Urinary bladder (tissue), 4 donors: ENCODE results near the gene CDC34. TPM values are rescaled to one million over a fixed set of nuclear protein-coding genes. Genes with fewer than 3 reads are reported as not detected.

Experiments used
- DNase-seq: peaks from one replicate; pipeline ENCODE4 v3.0.0-alpha.2; 2015; ENCODE audit errors: extremely low spot score
- H3K27ac ChIP-seq: one replicate; pipeline ENCODE4 v1.5.1; 2013; ENCODE audit warnings: low read depth, mild to moderate bottlenecking, moderate library complexity
- H3K36me3 ChIP-seq: one replicate; pipeline ENCODE4 v1.6.1; 2013; ENCODE audit warnings: mild to moderate bottlenecking, moderate library complexity; ENCODE audit not compliant: insufficient read depth
- H3K4me1 ChIP-seq: one replicate; pipeline ENCODE4 v1.6.1; 2013; ENCODE audit warnings: mild to moderate bottlenecking, moderate library complexity; ENCODE audit not compliant: insufficient read depth
- H3K4me3 ChIP-seq: one replicate; pipeline ENCODE4 v1.5.1; 2013; ENCODE audit warnings: low read depth, low read length
- WGBS: extraction: QIAGEN DNeasy Blood & Tissue Kit; methylation state at CpG from one replicate; pipeline ENCODE4 v1.1.7; 2013; 5-methylcytosine and 5-hydroxymethylcytosine counted together
- polyA plus RNA-seq: library from polyadenylated mRNA; stranded (reverse); fragments of 200-250 nt; gene quantifications from one replicate; pipeline ENCODE4 v1.2.3, GENCODE V29; 2013
- total RNA-seq: library from RNA; depleted of rRNA; stranded (reverse); fragments of >200 nt; gene quantifications from one replicate; pipeline ENCODE4 v1.2.3, GENCODE V29; 2014
- donor health status: healthy with polysubstance abuse.
- donor health status: healthy.

The CDC34 gene
- total and polyA plus RNA-seq, 2 donors: 30.4 to 89.8 TPM

GRCh38 chr19:506404-507285 is 24.9 kb upstream of the CDC34 start:
- WGBS: 4% methylated on average over 48 of the region's 48 CpGs
- H3K4me1 ChIP-seq: no peaks in the 10 kb centered on the region
- peak; percentile 100 for DNase-seq

GRCh38 chr19:507286-508203 is 24.0 kb upstream of the CDC34 start, which contains the start of gene TPGS1:
TPGS1 (plus strand) TSS chr19:507497; CDS start chr19:507507, 10 bp downstream.
- no peaks in the 10 kb centered on the region for H3K4me1 ChIP-seq
- under 1% methylated on average over 81 of the region's 81 CpGs for whole genome bisulfite sequencing
- peak within 1 kb of the TSS; percentile 76 for H3K27ac ChIP-seq
- H3K4me3 ChIP-seq: peak within 1 kb of the TSS; percentile 91
- H3K36me3 ChIP-seq: no peaks in the 10 kb centered on the region
- DNase-seq: no peak

More at GRCh38 chr19:506404-507285, 24.9 kb upstream of the CDC34 start:
- Histone ChIP-seq H3K4me3 (peak overlapping the region; percentile 91), H3K36me3 (no peaks in the 10 kb centered on the region), H3K27ac (peak overlapping the region; percentile 76)

DNA sequence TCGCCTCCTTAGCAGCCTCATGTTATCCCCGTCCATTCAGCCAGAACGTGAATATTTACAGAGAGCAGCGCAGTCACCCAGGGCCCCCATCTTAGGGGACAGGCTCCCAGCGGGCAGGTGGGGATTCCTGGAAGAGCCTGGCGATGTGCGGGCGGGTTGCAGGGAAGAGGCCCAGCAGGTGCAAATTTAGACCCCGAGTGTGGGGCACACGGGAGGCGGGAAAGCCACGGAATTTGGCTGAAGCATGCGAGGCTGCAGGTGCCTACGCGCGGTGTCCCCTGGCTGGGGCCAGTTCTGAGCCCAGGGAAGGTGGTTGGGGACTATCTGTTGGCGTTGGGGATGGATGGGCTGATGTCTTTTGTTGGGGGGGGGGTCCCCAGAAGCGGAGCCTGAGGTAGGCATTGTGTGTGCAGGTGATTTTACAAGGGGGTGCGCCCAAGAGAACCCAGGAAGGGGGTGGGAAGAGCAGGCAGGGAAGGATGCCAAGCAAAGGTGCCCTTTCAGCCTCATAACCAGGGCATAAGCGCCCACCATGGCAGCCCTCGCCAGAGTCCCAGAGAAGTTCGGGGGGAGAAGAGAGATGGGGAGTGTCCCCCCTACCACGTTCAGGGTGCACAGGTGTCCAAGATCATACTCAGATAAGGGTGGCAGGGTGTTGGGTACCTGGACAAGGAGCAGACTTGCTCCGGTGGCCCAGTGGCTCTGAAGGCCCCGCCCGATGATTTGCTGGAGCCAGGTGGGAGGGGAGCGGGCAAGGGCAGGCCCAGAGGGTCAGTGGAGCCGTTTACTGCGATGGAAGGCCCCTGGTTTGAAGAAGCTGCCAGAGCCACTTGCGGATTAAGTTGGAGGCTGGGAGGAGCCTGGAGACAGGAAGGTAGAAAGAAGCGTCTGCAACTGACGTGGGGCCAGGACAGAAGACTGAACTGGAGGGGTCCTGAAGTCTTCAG is 23.1 kb upstream of the CDC34 start:
- H3K27ac ChIP-seq: no peak overlapping the region

GRCh38 chr19:510606-511100 is 20.9 kb upstream of the CDC34 start:
- H3K27ac ChIP-seq: no peak overlapping the region
- no peaks in the 10 kb centered on the region for H3K36me3 ChIP-seq
- no peak for DNase-seq
- H3K4me1 ChIP-seq: no peaks in the 10 kb centered on the region
- H3K4me3 ChIP-seq: no peak overlapping the region
- 14% methylated on average over 21 of the region's 21 CpGs for WGBS

More for the DNA sequence above, 23.1 kb upstream of the CDC34 start:
- DNase-seq: no peak
- Histone ChIP-seq H3K36me3 (no peaks in the 10 kb centered on the region), H3K4me3 (peak overlapping the region; percentile 91), H3K4me1 (no peaks in the 10 kb centered on the region)
- WGBS: 56% methylated on average over 32 of the region's 32 CpGs

GRCh38 chr19:511101-511851 is 20.3 kb upstream of the CDC34 start:
- Histone ChIP-seq H3K36me3 (no peaks in the 10 kb centered on the region), H3K4me3 (no peak overlapping the region), H3K4me1 (no peaks in the 10 kb centered on the region), H3K27ac (no peak overlapping the region)
- WGBS: 51% methylated on average over 30 of the region's 30 CpGs
- DNase-seq: no peak

DNA sequence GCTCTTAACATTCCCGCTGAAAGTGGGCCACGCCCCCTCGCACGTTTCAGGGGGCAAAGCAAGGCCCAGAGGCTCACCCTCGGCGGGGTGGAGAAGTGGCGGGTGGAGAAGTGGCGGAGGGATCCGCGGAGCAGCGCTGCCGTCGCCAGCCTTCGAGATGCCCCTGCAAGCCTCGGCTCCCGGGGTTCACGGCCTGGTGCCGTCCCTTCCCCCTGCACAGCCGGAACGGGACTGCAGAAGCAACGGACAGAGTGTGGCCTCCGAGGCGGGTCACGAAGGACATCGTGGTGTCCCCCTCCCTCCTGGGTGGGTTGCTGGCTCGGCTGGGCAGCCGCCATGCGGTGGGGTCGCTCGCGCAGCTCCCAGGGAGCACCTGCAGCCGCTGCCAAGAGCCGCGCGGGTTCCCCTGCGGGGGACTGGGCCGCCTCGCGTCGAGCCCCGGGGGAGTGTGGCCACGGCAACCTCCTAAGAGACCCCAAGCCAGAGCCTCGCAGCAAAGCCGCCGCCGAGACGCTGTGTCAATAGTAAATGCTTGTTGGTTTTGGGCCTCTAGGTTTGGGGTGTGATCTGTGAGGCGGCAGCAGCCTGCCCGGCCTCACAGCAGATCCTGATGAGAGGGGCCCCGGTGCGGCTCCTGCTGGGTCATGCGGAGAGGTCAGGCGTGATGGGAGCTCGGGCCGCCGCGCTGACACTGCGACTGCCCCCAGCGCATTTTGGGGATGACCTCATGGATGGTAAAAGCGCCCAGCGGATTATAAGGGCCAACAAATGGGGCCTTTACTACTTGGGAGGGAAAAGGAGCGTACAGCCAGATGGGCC is 18.8 kb upstream of the CDC34 start:
- no peak for DNase-seq
- WGBS: 46% methylated on average over 62 of the region's 62 CpGs

DNA sequence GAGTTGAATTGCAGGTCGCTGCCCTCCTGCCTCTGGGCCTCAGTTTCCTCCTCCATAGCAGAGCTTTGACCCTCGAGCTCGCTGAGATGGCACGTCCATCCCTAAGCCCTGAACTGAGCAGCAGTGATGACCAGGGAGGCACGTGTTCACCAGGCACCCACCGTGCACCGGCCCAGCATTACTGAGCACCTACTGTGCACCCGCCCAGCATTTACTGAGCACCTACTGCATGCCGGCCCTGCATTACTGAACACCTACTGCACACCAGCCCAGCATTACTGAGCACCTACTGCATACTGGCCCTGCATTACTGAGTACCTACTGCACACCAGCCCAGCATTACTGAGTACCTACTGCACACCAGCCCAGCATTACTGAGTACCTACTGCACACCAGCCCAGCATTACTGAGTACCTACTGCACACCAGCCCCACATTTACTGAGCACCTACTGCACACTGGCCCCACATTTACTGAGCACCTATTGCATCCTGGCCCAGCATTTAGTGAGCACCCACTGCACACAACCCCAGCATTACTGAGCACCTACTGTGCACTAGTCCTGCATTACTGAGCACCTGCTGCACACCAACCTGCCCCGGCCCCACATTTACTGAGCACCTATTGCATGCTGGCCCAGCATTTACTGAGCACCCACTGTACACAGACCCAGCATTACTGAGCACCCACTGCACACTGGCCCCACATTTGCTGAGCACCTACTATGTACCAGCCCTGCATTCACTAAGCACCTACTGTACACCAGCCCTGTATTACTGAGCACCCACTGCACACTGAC is 18.0 kb upstream of the CDC34 start:
- DNase-seq: no peak

More for the DNA sequence above, 18.8 kb upstream of the CDC34 start:
- H3K4me3 ChIP-seq: no peak overlapping the region
- no peaks in the 10 kb centered on the region for H3K36me3 ChIP-seq
- no peak overlapping the region for H3K27ac ChIP-seq
- H3K4me1 ChIP-seq: no peaks in the 10 kb centered on the region

DNA sequence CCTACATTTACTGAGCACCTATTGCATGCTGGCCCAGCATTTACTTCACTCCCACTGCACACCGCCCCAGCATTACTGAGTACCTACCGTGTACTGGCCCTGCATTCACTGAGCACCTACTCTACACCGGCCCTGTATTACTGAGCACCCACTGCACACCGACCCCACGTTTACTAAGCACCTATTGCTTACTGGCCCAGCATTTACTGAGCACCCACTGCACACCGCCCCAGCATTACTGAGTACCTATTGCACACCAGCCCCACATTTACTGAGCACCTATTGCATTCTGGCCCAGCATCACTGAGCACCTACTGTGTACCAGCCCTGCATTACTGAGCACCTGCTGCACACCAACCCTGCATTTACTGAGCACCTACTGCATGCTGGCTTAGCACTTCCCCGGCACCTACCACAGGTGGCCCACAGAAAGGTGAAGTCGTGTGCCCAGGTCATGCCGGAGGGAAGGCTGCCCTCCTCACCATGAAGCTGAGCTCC is 17.3 kb upstream of the CDC34 start:
- H3K4me3 ChIP-seq: no peak overlapping the region
- no peak overlapping the region for H3K27ac ChIP-seq
- WGBS: 97% methylated on average over 9 of the region's 9 CpGs
- H3K4me1 ChIP-seq: no peaks in the 10 kb centered on the region
- DNase-seq: no peak
- H3K36me3 ChIP-seq: no peaks in the 10 kb centered on the region

More for the DNA sequence above, 18.0 kb upstream of the CDC34 start:
- no peak overlapping the region for H3K27ac ChIP-seq
- H3K4me3 ChIP-seq: no peak overlapping the region
- WGBS: 79% methylated on average over 10 of the region's 10 CpGs
- H3K4me1 ChIP-seq: no peaks in the 10 kb centered on the region
- H3K36me3 ChIP-seq: no peaks in the 10 kb centered on the region

DNA sequence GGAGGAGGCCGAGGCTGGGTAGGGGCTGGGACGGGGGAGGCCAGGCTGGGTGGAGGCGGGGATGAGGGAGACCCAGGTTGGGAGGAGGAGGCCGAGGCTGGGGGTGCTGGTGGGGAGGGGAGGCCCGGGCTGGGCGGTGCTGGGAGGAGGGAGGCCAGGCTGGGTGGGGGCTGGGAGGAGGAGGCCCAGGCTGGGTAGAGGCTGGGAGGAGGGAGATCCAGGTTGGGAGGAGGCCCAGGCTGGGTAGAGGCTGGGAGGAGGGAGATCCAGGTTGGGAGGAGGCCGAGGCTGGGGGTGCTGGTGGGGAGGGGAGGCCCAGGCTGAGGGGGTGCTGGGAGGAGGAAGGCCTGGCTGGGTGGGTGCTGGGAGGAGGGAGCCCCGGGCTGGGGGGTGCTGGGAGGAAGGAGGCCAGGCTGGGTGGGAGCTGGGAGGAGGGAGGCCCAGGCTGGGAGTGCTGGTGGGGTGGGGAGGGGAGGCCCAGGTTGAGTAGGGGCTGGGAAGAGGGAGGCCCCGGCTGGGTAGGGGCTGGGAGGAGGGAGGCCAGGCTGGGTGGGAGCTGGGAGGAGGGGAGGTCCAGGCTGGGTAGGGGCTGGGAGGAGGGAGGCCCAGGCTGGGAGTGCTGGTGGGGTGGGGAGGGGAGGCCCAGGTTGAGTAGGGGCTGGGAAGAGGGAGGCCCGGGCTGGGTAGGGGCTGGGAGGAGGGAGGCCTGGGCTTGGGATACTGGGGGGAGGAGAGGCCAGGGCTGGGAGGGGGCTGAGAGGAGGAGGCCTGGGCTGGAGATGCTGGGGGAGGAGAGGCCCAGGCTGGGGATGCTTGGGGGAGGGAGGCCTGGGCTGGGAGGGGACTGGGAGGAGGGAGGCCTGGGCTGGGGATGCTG is 13.6 kb upstream of the CDC34 start:
- Histone ChIP-seq H3K36me3 (no peaks in the 10 kb centered on the region), H3K4me1 (no peaks in the 10 kb centered on the region), H3K27ac (no peak overlapping the region), H3K4me3 (no peak overlapping the region)
- WGBS: 56% methylated on average over 10 of the region's 10 CpGs
- peak; percentile 71 for DNase-seq

DNA sequence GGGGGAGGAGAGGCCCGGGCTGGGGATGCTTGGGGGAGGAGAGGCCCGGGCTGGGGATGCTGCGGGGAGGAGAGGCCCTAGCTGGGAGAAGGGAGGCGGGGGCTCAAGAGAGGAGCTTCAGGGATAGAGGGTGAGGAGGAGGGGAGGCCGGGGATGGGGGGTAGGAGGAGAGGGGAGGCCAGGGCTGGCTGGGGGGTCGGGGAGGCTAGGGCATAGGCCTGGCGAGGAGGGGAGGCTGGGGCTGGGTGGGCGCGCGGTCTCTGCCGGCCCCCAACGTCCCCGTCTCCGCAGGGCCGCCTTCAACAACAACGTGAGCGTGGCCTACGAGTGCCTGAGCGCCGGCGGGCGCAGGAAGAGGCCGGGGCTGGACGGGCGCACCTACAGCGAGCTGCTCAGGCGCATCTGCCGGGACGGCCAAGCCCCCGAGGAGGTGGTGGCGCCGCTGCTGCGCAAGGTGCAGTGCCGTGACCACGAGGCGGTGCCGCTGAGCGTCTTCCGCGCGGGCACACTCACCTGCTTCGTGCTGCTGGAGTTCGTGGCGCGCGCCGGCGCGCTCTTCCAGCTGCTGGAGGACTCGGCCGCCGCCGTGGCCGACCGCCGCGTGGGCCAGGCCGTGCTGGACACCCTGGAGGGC is 12.8 kb upstream of the CDC34 start:
- Histone ChIP-seq H3K36me3 (no peaks in the 10 kb centered on the region), H3K4me1 (no peaks in the 10 kb centered on the region), H3K27ac (no peak overlapping the region), H3K4me3 (no peak overlapping the region)
- 45% methylated on average over 58 of the region's 58 CpGs for WGBS
- no peak for DNase-seq
